ENCODE measurements around the gene CDK5RAP2.
A peak's percentile ranks its signal among the peaks of the same experiment; 100 is the strongest.

The CDK5RAP2 gene

DNA sequence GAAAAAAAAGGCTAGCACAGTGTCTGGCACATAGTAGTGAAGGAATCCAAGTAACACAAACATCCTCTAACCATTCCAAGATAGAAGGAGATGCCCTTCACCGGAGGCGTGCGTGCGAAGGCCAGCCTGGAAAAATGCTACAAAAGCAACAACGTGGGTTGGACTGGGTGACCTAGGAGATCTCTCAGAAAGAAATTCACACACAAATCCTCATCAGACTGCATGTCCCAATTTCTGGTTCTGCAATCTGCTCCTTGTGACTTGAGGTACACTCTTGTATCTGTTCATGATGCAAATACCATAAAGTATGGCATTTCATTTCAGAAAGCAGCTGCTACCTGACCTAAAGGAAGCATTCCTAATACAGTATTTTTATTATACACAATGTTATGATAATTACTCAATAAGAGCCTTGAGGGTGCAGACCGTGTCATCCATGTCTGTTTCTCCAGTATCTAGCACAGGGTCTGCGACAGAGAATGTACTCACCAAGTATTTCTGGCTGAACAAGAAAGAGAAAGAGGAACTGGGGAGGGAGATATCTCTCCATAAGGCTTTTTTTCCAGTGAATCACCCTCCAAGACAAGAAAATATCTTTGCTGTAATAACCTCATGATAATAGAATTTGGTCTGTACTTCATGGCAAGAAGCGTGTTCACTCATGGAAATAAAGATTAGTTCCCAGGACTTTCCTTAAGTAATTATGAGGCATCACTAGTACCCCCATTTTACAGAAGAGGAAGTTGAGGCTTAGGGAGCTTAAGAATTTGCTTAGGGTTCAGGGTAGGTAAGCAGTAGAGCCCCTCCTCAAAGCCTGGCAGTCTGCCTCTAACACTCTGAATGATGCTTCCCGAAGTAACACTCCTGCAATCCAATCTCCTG is 138.3 kb downstream of the CDK5RAP2 start:
- Histone ChIP-seq H3K4me3 (replicated peaks; ENCODE audit: insufficient read depth, low read length) (no peak overlapping the region), H3K27me3 (ENCODE audit: insufficient read depth, poor library complexity, severe bottlenecking) (no peaks in the 10 kb centered on the region), H3K27ac (replicated peaks) (no peak overlapping the region)
- no peak for DNase-seq (ENCODE audit: low read depth in 1 of 2, low spot score in 1 of 2)
- TF ChIP-seq, protein P1, sequence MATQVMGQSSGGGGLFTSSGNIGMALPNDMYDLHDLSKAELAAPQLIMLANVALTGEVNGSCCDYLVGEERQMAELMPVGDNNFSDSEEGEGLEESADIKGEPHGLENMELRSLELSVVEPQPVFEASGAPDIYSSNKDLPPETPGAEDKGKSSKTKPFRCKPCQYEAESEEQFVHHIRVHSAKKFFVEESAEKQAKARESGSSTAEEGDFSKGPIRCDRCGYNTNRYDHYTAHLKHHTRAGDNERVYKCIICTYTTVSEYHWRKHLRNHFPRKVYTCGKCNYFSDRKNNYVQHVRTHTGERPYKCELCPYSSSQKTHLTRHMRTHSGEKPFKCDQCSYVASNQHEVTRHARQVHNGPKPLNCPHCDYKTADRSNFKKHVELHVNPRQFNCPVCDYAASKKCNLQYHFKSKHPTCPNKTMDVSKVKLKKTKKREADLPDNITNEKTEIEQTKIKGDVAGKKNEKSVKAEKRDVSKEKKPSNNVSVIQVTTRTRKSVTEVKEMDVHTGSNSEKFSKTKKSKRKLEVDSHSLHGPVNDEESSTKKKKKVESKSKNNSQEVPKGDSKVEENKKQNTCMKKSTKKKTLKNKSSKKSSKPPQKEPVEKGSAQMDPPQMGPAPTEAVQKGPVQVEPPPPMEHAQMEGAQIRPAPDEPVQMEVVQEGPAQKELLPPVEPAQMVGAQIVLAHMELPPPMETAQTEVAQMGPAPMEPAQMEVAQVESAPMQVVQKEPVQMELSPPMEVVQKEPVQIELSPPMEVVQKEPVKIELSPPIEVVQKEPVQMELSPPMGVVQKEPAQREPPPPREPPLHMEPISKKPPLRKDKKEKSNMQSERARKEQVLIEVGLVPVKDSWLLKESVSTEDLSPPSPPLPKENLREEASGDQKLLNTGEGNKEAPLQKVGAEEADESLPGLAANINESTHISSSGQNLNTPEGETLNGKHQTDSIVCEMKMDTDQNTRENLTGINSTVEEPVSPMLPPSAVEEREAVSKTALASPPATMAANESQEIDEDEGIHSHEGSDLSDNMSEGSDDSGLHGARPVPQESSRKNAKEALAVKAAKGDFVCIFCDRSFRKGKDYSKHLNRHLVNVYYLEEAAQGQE (IDR thresholded peaks at IDR 0.05; ENCODE audit: insufficient replicate concordance, low read depth) = no peak
- TF ChIP-seq SPI1 (IDR thresholded peaks at IDR 0.05; ENCODE audit: borderline replicate concordance, low read depth) = peak; percentile 63; the same call in 1 of the 2 replicates
- TF ChIP-seq, protein P2, sequence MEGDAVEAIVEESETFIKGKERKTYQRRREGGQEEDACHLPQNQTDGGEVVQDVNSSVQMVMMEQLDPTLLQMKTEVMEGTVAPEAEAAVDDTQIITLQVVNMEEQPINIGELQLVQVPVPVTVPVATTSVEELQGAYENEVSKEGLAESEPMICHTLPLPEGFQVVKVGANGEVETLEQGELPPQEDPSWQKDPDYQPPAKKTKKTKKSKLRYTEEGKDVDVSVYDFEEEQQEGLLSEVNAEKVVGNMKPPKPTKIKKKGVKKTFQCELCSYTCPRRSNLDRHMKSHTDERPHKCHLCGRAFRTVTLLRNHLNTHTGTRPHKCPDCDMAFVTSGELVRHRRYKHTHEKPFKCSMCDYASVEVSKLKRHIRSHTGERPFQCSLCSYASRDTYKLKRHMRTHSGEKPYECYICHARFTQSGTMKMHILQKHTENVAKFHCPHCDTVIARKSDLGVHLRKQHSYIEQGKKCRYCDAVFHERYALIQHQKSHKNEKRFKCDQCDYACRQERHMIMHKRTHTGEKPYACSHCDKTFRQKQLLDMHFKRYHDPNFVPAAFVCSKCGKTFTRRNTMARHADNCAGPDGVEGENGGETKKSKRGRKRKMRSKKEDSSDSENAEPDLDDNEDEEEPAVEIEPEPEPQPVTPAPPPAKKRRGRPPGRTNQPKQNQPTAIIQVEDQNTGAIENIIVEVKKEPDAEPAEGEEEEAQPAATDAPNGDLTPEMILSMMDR (IDR thresholded peaks at IDR 0.05; ENCODE audit: insufficient read depth, low read length) = no peak

DNA sequence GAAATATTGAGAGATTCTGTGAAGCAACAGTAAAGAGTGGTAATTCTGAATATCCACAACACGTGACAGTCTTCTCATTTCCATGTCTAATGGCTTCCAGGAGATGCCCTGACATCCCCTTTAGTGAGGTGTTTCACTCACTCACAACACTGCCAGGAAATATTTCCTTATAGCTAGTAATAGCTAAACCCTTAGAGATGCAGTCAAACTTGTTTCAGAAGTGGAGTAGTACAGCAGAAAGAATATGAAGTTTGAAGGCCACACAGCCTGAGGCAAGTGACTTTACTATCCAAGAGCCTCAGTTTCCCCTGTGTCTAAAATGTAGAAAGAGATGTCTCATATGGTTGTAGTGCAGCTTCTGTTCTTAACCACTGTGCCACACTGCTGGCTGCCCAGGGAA is 139.2 kb downstream of the CDK5RAP2 start:
- no peaks in the 10 kb centered on the region for H3K27me3 ChIP-seq (ENCODE audit: insufficient read depth, poor library complexity, severe bottlenecking)
- TF ChIP-seq, protein P1 (IDR thresholded peaks at IDR 0.05; ENCODE audit: insufficient replicate concordance, low read depth) = no peak
- TF ChIP-seq, protein P2 (IDR thresholded peaks at IDR 0.05; ENCODE audit: insufficient read depth, low read length) = no peak
- no peak for TF ChIP-seq POLR2AphosphoS5 (IDR thresholded peaks at IDR 0.05; ENCODE audit: low read depth)
- no peak for TF ChIP-seq SPI1 (IDR thresholded peaks at IDR 0.05; ENCODE audit: borderline replicate concordance, low read depth)
- no peak for TF ChIP-seq GABPA (IDR thresholded peaks at IDR 0.05; ENCODE audit: low read depth)
- no peak for DNase-seq (ENCODE audit: low read depth in 1 of 2, low spot score in 1 of 2)
- H3K4me3 ChIP-seq (replicated peaks; ENCODE audit: insufficient read depth, low read length) = no peak overlapping the region
- H3K27ac ChIP-seq (replicated peaks) = no peak overlapping the region

DNA sequence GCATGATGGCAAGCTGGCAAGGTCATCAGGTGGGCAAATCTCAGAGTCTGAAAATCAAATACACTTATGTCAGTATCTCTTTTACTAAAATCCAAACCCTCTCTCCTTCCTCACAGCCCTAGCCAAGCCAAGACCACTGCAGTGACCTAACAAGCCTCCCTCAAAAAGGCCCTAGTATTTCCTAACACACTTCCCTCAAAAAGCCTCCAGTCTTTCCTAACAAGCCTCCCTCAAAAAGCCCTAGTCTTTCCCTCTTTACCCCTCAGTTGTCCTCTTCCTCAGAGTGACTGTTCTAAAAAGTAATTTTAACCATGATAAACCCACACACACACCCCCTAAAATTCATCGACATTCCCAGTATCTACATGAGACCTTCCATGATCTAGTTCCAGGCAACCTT is 140.0 kb downstream of the CDK5RAP2 start:
- Histone ChIP-seq H3K4me3 (replicated peaks; ENCODE audit: insufficient read depth, low read length) (no peak overlapping the region), H3K27me3 (ENCODE audit: insufficient read depth, poor library complexity, severe bottlenecking) (no peaks in the 10 kb centered on the region), H3K27ac (replicated peaks) (no peak overlapping the region)
- TF ChIP-seq GABPA (IDR thresholded peaks at IDR 0.05; ENCODE audit: low read depth) = no peak
- TF ChIP-seq POLR2AphosphoS5 (IDR thresholded peaks at IDR 0.05; ENCODE audit: low read depth) = no peak
- no peak for TF ChIP-seq SPI1 (IDR thresholded peaks at IDR 0.05; ENCODE audit: borderline replicate concordance, low read depth)
- TF ChIP-seq, protein P1 (IDR thresholded peaks at IDR 0.05; ENCODE audit: insufficient replicate concordance, low read depth) = no peak
- TF ChIP-seq, protein P2 (IDR thresholded peaks at IDR 0.05; ENCODE audit: insufficient read depth, low read length) = no peak
- DNase-seq (ENCODE audit: low read depth in 1 of 2, low spot score in 1 of 2) = no peak
